Astrocyte (in vitro differentiated cells and primary cell): ENCODE results near the gene ASGR1. TPM values are rescaled to one million over a fixed set of nuclear protein-coding genes. Genes with fewer than 3 reads are reported as not detected.

Experiments
- DNase-seq: peaks from one replicate; pipeline ENCODE4 v3.0.0-alpha.2; 2010; ENCODE audit warnings: low read depth
- FAIRE-seq: peaks from 2 replicates; lab custom pipeline; 2011; peaks lifted over from hg19 to GRCh38; lab: Jason Lieb, UNC
- H2AFZ ChIP-seq: 2 replicates; pipeline ENCODE4 v1.6.0; 2012; ENCODE audit warnings: low read depth, low read length, inconsistent platforms
- H3K27ac ChIP-seq: 2 replicates; pipeline ENCODE4 v1.5.1; 2011; ENCODE audit warnings: low read depth, low read length, inconsistent platforms
- H3K27me3 ChIP-seq: 2 replicates; pipeline ENCODE4 v1.6.0; 2011; ENCODE audit warnings: low read length, inconsistent platforms; ENCODE audit not compliant: insufficient read depth
- H3K36me3 ChIP-seq: 2 replicates; pipeline ENCODE4 v1.5.1; 2011; ENCODE audit warnings: low read length, inconsistent platforms; ENCODE audit not compliant: insufficient read depth
- H3K4me1 ChIP-seq: 2 replicates; pipeline ENCODE4 v1.5.1; 2011; ENCODE audit warnings: low read length, inconsistent platforms; ENCODE audit not compliant: insufficient read depth
- H3K4me2 ChIP-seq: 2 replicates; pipeline ENCODE4 v1.6.0; 2012; ENCODE audit warnings: low read length, inconsistent platforms
- H3K4me3 ChIP-seq: 2 replicates; pipeline ENCODE4 v1.5.1; 2011; ENCODE audit warnings: low read depth, mild to moderate bottlenecking, low read length, inconsistent platforms; ENCODE audit not compliant: insufficient read depth
- H3K79me2 ChIP-seq: 2 replicates; pipeline ENCODE4 v1.6.0; 2012; ENCODE audit warnings: mild to moderate bottlenecking, low read length, inconsistent platforms; ENCODE audit not compliant: insufficient read depth
- H3K9ac ChIP-seq: 2 replicates; pipeline ENCODE4 v1.6.0; 2012; ENCODE audit warnings: mild to moderate bottlenecking, low read length, inconsistent platforms
- H3K9me3 ChIP-seq: 2 replicates; pipeline ENCODE4 v1.5.1; 2012; ENCODE audit warnings: low read depth, mild to moderate bottlenecking, low read length, inconsistent platforms; ENCODE audit not compliant: insufficient read depth
- H4K20me1 ChIP-seq: 2 replicates; pipeline ENCODE4 v1.6.0; 2012; ENCODE audit warnings: low read length, inconsistent platforms; ENCODE audit not compliant: insufficient read depth
- H3K27ac Mint-ChIP-seq: one replicate; pipeline ENCODE4 v1.8.0; 2021; ENCODE audit warnings: mild to moderate bottlenecking, mixed read lengths; ENCODE audit not compliant: unreplicated experiment
- H3K27me3 Mint-ChIP-seq: one replicate; pipeline ENCODE4 v1.8.0; 2021; ENCODE audit warnings: low read depth, mixed read lengths; ENCODE audit not compliant: unreplicated experiment
- H3K36me3 Mint-ChIP-seq: one replicate; pipeline ENCODE4 v1.8.0; 2021; ENCODE audit warnings: low read depth, mixed read lengths; ENCODE audit not compliant: unreplicated experiment
- H3K4me1 Mint-ChIP-seq: one replicate; pipeline ENCODE4 v1.8.0; 2021; ENCODE audit warnings: low read depth, mixed read lengths; ENCODE audit not compliant: unreplicated experiment
- H3K4me3 Mint-ChIP-seq: one replicate; pipeline ENCODE4 v1.8.0; 2021; ENCODE audit warnings: mild to moderate bottlenecking, moderate library complexity, mixed read lengths; ENCODE audit not compliant: unreplicated experiment
- H3K9me3 Mint-ChIP-seq: one replicate; pipeline ENCODE4 v1.8.0; 2021; ENCODE audit warnings: mild to moderate bottlenecking, mixed read lengths; ENCODE audit not compliant: unreplicated experiment
- EZH2 ChIP-seq: IDR thresholded peaks from 2 replicates; pipeline ENCODE4 v1.6.1; 2012; ENCODE audit warnings: mild to moderate bottlenecking, low read length, inconsistent platforms; ENCODE audit not compliant: insufficient read depth
- total RNA-seq: library from RNA; stranded (reverse); gene quantifications from 2 replicates; pipeline ENCODE4 v1.2.1, GENCODE V29; 2021
- TF ChIP-seq, protein P1 (sequence below): IDR thresholded peaks from 2 replicates; pipeline ENCODE4 v1.5.1; 2011; ENCODE audit warnings: low read depth, mild to moderate bottlenecking, inconsistent platforms, low read length, moderate library complexity; ENCODE audit not compliant: insufficient read depth

ASGR1 gene
- total RNA-seq, 1 donor from 2014 or later: 5.0 TPM

DNA sequence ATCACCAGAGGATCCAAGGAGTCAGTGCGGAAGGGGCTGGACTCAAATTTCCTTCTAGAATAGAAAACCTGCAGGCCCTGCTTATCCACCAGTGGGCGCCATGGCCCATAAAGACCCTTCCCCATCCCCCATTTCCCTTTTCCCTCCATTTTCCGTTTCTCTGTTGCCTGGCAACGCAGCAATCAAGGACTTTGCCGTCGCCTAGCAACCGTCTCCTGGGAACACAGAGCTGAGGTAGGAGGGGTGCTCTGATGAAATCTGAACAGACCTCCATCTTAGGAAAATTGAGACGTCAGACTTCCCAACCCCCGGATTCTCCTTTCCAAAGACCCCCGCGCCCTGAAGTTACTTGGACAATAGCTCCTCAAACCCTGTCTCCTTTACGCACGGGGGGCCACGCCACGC, 34.7 kb upstream of the ASGR1 start:
- FAIRE-seq (no peak), DNase-seq (peak; percentile 68)
- Mint-ChIP-seq H3K9me3 (no peaks in the 10 kb centered on the region), H3K27ac (peak overlapping the region; percentile 99), H3K36me3 (peaks cover 12% of the 10 kb centered on the region), H3K27me3 (no peaks in the 10 kb centered on the region), H3K4me1 (peaks cover 28% of the 10 kb centered on the region), H3K4me3 (peak overlapping the region; percentile 84)
- Histone ChIP-seq H3K79me2 (peaks cover 69% of the 10 kb centered on the region), H3K9me3 (no peaks in the 10 kb centered on the region), H4K20me1 (peaks cover 69% of the 10 kb centered on the region), H3K9ac (peak overlapping the region; percentile 76), H2AFZ (no peak overlapping the region), H3K4me3 (peak overlapping the region; percentile 69), H3K4me1 (peaks cover 36% of the 10 kb centered on the region), H3K27me3 (no peaks in the 10 kb centered on the region), H3K4me2 (peak overlapping the region; percentile 92), H3K27ac (peak overlapping the region; percentile 73), H3K36me3 (no peaks in the 10 kb centered on the region)
- no peak for TF ChIP-seq EZH2
- TF ChIP-seq, protein P1, sequence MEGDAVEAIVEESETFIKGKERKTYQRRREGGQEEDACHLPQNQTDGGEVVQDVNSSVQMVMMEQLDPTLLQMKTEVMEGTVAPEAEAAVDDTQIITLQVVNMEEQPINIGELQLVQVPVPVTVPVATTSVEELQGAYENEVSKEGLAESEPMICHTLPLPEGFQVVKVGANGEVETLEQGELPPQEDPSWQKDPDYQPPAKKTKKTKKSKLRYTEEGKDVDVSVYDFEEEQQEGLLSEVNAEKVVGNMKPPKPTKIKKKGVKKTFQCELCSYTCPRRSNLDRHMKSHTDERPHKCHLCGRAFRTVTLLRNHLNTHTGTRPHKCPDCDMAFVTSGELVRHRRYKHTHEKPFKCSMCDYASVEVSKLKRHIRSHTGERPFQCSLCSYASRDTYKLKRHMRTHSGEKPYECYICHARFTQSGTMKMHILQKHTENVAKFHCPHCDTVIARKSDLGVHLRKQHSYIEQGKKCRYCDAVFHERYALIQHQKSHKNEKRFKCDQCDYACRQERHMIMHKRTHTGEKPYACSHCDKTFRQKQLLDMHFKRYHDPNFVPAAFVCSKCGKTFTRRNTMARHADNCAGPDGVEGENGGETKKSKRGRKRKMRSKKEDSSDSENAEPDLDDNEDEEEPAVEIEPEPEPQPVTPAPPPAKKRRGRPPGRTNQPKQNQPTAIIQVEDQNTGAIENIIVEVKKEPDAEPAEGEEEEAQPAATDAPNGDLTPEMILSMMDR: peak; percentile 45

DNA sequence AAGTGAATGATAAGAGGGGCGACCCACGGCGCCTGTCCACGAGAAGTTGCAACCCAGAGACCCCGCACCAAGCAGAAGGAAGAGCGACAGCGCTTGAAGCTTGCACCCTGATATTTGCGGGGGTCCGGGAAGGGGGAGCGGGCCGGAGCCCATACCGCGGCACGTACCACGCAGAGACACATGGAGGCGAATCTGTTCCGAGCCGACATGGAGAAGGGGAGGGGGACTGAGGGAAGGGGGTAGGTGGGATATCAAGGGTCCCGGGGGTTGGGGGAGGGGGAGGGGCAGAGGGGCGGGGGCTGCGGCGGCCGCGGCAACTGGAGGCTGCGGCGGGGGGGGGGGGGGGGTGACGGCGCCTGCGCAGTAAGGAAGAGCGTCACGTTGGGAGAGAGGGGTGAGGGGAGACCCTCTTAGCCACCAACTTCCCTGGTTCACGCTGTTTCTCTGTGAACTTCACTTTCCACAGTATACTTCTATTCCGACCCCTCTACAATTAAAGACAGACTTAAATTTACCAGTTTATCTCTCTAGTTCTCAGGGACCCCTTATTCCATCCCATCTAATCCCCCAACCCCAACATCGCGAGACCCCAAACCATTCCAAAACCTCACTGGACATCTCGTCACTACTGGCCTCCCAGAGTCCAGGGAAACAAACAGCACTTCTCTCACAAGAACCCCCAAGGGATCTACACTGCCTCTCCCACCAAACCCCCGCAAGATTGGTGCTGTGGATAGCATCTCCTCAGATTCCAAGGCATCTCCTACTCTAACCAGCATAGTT, 32.5 kb upstream of the ASGR1 start:
- Histone ChIP-seq H3K79me2 (peaks cover 75% of the 10 kb centered on the region), H3K4me3 (no peak overlapping the region), H2AFZ (no peak overlapping the region), H3K9ac (no peak overlapping the region), H3K27ac (no peak overlapping the region), H3K27me3 (no peaks in the 10 kb centered on the region), H3K9me3 (no peaks in the 10 kb centered on the region), H3K36me3 (no peaks in the 10 kb centered on the region), H3K4me1 (peaks cover 36% of the 10 kb centered on the region), H3K4me2 (peak overlapping the region; percentile 70), H4K20me1 (peaks cover 86% of the 10 kb centered on the region)
- Mint-ChIP-seq H3K27ac (no peak overlapping the region), H3K27me3 (no peaks in the 10 kb centered on the region), H3K4me1 (peaks cover 37% of the 10 kb centered on the region), H3K9me3 (no peaks in the 10 kb centered on the region), H3K36me3 (peaks cover 12% of the 10 kb centered on the region), H3K4me3 (peak overlapping the region; percentile 61)
- FAIRE-seq (no peak), DNase-seq (no peak)
- TF ChIP-seq EZH2: no peak

DNA sequence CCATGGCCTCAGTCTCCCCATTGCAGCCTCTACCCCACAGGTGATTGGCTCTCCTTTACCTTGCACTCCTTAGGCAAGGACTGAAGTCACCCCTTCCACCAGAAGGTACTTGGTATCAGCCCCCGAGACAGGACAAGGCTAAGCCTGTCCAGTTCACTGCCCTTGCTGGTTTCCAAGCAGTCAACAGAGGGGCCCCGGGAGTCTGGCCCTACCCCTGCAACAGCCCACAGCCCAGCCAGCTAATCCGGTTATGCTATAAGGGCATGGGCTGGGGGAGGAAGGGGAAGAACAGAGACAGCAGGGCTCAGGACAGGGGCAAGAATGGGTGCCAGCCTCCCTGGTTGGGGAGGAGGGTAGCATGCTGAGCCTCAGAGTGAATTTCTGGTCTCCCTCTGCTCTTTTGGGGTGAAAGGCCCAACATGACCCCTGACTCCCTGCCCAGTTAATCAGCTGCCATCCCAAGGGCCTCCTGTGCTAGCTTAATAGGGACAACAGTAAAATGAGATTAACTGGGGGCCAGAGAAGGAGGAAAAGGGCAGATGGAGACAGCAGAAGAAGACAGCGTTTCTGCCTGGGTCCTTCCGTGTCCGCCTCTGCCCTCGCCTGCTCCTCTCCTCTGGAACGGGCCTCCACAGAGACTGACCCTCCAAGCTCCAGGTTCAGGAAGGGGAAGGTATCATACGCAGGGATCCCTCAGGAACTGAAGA, 29.7 kb upstream of the ASGR1 start:
- no peak overlapping the region for H3K4me3 Mint-ChIP-seq

More for the DNA sequence above, 29.7 kb upstream of the ASGR1 start:
- peaks cover 32% of the 10 kb centered on the region for H3K4me1 ChIP-seq
- H3K27ac ChIP-seq: no peak overlapping the region
- no peak overlapping the region for H3K4me2 ChIP-seq
- no peak overlapping the region for H3K9ac ChIP-seq
- Mint-ChIP-seq H3K27ac (no peak overlapping the region), H3K27me3 (no peaks in the 10 kb centered on the region), H3K36me3 (peaks cover 16% of the 10 kb centered on the region), H3K9me3 (no peaks in the 10 kb centered on the region), H3K4me1 (peaks cover 42% of the 10 kb centered on the region)
- DNase-seq (no peak), FAIRE-seq (no peak)
- no peaks in the 10 kb centered on the region for H3K9me3 ChIP-seq
- TF ChIP-seq EZH2: no peak
- TF ChIP-seq, protein P1: no peak
- H4K20me1 ChIP-seq: peaks cover 81% of the 10 kb centered on the region
- H3K79me2 ChIP-seq: peaks cover 68% of the 10 kb centered on the region
- H3K36me3 ChIP-seq: no peaks in the 10 kb centered on the region
- no peak overlapping the region for H3K4me3 ChIP-seq
- no peak overlapping the region for H2AFZ ChIP-seq
- no peaks in the 10 kb centered on the region for H3K27me3 ChIP-seq
